ENCODE measurements around the gene AKAP13. TPM values are rescaled to one million over a fixed set of nuclear protein-coding genes. Genes with fewer than 3 reads are reported as not detected.

AKAP13 gene
- total and polyA plus RNA-seq, 2 of the 13 experiments (the other 11 are each of a cell fraction or from before 2014, with no cell fraction given): 6.7 to 27.1 TPM

- TF ChIP-seq RELA (CRISPR knock-in tag; IDR thresholded peaks at IDR 0.05) (no peak), ZNF225 (CRISPR knock-in tag; IDR thresholded peaks at IDR 0.05) (no peak), ZNF331 (CRISPR knock-in tag; IDR thresholded peaks at IDR 0.05) (0 out of 2 replicates have a peak, but pooled peaks have one; percentile 19), RBFOX2 (IDR thresholded peaks at IDR 0.05; ENCODE audit: low read depth, low read length) (peak; percentile 57; the same call in 1 of the 2 replicates), ZNF296 (CRISPR knock-in tag; conservative IDR thresholded peaks at IDR 0.05) (no peak), ZMYM3 (CRISPR knock-in tag; IDR thresholded peaks at IDR 0.05) (no peak), ZNF652 (CRISPR knock-in tag; IDR thresholded peaks at IDR 0.05; ENCODE audit: borderline replicate concordance, low read depth) (no peak), ZNF770 (CRISPR knock-in tag; IDR thresholded peaks at IDR 0.05) (0 out of 2 replicates have a peak, but pooled peaks have one; percentile 12), ARNT2 (CRISPR knock-in tag; IDR thresholded peaks at IDR 0.05; ENCODE audit: low read depth) (peak; percentile 46; the same call in 1 of the 2 replicates), PRDM4 (CRISPR knock-in tag; IDR thresholded peaks at IDR 0.05; ENCODE audit: borderline replicate concordance) (no peak), RBM39 (IDR thresholded peaks at IDR 0.05; ENCODE audit: low read depth, low read length, poor library complexity, severe bottlenecking) (peak; percentile 43), ZSCAN12 (CRISPR knock-in tag; IDR thresholded peaks at IDR 0.05) (0 out of 2 replicates have a peak, but pooled peaks have one; percentile 32), SOX6 (IDR thresholded peaks at IDR 0.05) (no peak), SOX6 (CRISPR knock-in tag; IDR thresholded peaks at IDR 0.05) (no peak), MAX (IDR thresholded peaks at IDR 0.05) (0 out of 2 replicates have a peak, but pooled peaks have one; percentile 27), ZNF138 (CRISPR knock-in tag; IDR thresholded peaks at IDR 0.05; ENCODE audit: low read depth) (no peak), ZNF670 (CRISPR knock-in tag; IDR thresholded peaks at IDR 0.05; ENCODE audit: borderline replicate concordance) (0 out of 2 replicates have a peak, but pooled peaks have one; percentile 44), YEATS4 (CRISPR knock-in tag; IDR thresholded peaks at IDR 0.05; ENCODE audit: borderline replicate concordance) (peak; percentile 35; the same call in 1 of the 2 replicates), CSRNP1 (CRISPR knock-in tag; IDR thresholded peaks at IDR 0.05) (0 out of 2 replicates have a peak, but pooled peaks have one; percentile 55), HIVEP1 (CRISPR knock-in tag; IDR thresholded peaks at IDR 0.05) (no peak), ZMAT3 (CRISPR knock-in tag; conservative IDR thresholded peaks at IDR 0.05) (no peak), NR3C1 (CRISPR knock-in tag; IDR thresholded peaks at IDR 0.05) (no peak), ZFX (CRISPR knock-in tag; IDR thresholded peaks at IDR 0.05; ENCODE audit: low read depth) (peak; percentile 64), MIER3 (CRISPR knock-in tag; IDR thresholded peaks at IDR 0.05; ENCODE audit: borderline replicate concordance) (0 out of 2 replicates have a peak, but pooled peaks have one; percentile 5)
Measured at GRCh38 chr15:85380812-85381642, 624 bp downstream of the AKAP13 start (continued).
